ENCODE data around the gene NEU1. TPM values are rescaled to one million over a fixed set of nuclear protein-coding genes. Genes with fewer than 3 reads are reported as not detected.

Gene NEU1
- total RNA-seq, 2 experiments from 2014 or later, result 5.5 to 13.4 TPM

DNA sequence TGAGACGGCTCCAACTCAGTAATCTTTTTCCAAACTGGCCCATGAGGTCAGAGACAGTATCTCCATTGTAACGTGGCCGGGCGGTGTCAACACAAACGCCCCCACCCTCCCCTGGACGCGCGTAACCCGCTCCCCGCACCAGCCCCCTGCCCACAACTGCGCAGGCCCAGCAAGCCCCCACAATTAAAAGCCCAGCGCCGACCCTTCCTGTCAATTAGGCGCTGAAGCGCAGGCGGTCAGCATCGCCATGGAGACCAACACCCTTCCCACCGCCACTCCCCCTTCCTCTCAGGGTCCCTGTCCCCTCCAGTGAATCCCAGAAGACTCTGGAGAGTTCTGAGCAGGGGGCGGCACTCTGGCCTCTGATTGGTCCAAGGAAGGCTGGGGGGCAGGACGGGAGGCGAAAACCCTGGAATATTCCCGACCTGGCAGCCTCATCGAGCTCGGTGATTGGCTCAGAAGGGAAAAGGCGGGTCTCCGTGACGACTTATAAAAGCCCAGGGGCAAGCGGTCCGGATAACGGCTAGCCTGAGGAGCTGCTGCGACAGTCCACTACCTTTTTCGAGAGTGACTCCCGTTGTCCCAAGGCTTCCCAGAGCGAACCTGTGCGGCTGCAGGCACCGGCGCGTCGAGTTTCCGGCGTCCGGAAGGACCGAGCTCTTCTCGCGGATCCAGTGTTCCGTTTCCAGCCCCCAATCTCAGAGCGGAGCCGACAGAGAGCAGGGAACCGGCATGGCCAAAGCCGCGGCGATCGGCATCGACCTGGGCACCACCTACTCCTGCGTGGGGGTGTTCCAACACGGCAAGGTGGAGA is 47.4 kb downstream of the NEU1 start, which contains the start of the genes HSPA1A and HSPA1L:
HSPA1A (plus strand) TSS at position 519 of the 814 bp plus-strand sequence; CDS start at position 733, 214 bp downstream.
HSPA1L (minus strand) TSS at position 259 of the 814 bp plus-strand sequence. CDS start 3,311 bp downstream, outside the sequence.
- Histone ChIP-seq H3K4me1 (ENCODE audit: insufficient read depth, low read length, poor library complexity, severe bottlenecking) (peaks cover 13% of the 10 kb centered on the region), H3K4me2 (ENCODE audit: low read length) (no peak within 1 kb of the TSS), H3K4me3 (ENCODE audit: low read depth, low read length, poor library complexity, severe bottlenecking) (no peak within 1 kb of the TSS), H3K27ac (ENCODE audit: low read depth, low read length, poor library complexity, severe bottlenecking) (no peak within 1 kb of the TSS), H3K36me3 (ENCODE audit: insufficient read depth, low read length) (no peaks in the 10 kb centered on the region), H3K79me2 (ENCODE audit: insufficient read depth, low read depth, low read length) (no peaks in the 10 kb centered on the region), H2AFZ (ENCODE audit: low read length) (no peak within 1 kb of the TSS), H3K9me2 (ENCODE audit: insufficient read depth, low read length) (no peaks in the 10 kb centered on the region), H3K9me3 (ENCODE audit: low read length) (no peaks in the 10 kb centered on the region), H4K20me1 (ENCODE audit: insufficient read depth, low read length) (no peaks in the 10 kb centered on the region)
- DNase-seq (ENCODE audit: low spot score), result no peak
- POLR2A ChIA-PET, result interaction anchor here (0.8 kb wide), 2 partner anchors 9 to 313 kb away, joined by 3 to 4 read pairs; partner anchors contain the start of gene LSM2
- no TSS peak for BruUV-seq (replicated peaks)
- intact Hi-C loops (cut with micrococcal nuclease; ENCODE audit: unreplicated experiment), result loop anchor here (10.0 kb wide), 1 partner anchor 1580 kb away; the partner anchor contains the start of gene KIFC1
- CTCF ChIA-PET (ENCODE audit: unreplicated experiment), result no interaction called here
- TF ChIP-seq CTCF (conservative IDR thresholded peaks at IDR 0.05; ENCODE audit: low read length), result no peak
- no peak for TF ChIP-seq EZH2phosphoT487 (IDR thresholded peaks at IDR 0.05; ENCODE audit: borderline replicate concordance, low read depth, low read length)

DNA sequence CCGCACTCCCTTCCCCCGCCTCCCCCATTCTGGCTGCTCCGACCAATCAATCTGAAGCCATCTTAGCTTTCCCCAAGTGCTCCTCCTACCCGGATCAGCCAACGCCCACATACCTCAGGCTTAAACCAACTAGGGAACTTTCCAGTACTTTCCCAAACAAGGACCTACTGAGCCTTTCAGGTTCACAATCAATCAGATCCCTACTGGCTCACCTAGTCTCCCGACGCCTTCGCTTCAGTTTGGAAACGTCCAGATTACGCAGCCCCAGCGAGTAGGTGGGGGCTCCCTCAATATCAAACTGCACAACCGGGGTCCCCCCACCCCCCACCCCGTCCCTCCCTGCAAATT is 48.0 kb downstream of the NEU1 start:
- Histone ChIP-seq H3K4me1 (ENCODE audit: insufficient read depth, low read length, poor library complexity, severe bottlenecking) (peaks cover 13% of the 10 kb centered on the region), H4K20me1 (ENCODE audit: insufficient read depth, low read length) (no peaks in the 10 kb centered on the region), H3K9me2 (ENCODE audit: insufficient read depth, low read length) (no peaks in the 10 kb centered on the region), H3K79me2 (ENCODE audit: insufficient read depth, low read depth, low read length) (no peaks in the 10 kb centered on the region), H3K27ac (ENCODE audit: low read depth, low read length, poor library complexity, severe bottlenecking) (no peak overlapping the region), H3K4me3 (ENCODE audit: low read depth, low read length, poor library complexity, severe bottlenecking) (no peak overlapping the region), H3K4me2 (ENCODE audit: low read length) (no peak overlapping the region), H3K9me3 (ENCODE audit: low read length) (no peaks in the 10 kb centered on the region), H3K36me3 (ENCODE audit: insufficient read depth, low read length) (no peaks in the 10 kb centered on the region), H2AFZ (ENCODE audit: low read length) (no peak overlapping the region)
- TF ChIP-seq CTCF (conservative IDR thresholded peaks at IDR 0.05; ENCODE audit: low read length) (no peak), EZH2phosphoT487 (IDR thresholded peaks at IDR 0.05; ENCODE audit: borderline replicate concordance, low read depth, low read length) (no peak)
- ChIA-PET CTCF (ENCODE audit: unreplicated experiment) (no interaction called here), POLR2A (interaction anchor here (0.8 kb wide), 2 partner anchors 8 to 314 kb away, joined by 3 to 4 read pairs; partner anchors contain the start of gene LSM2)
- intact Hi-C loops (cut with micrococcal nuclease; ENCODE audit: unreplicated experiment), result loop anchor here (10.0 kb wide), 1 partner anchor 1580 kb away; the partner anchor contains the start of gene KIFC1
- DNase-seq (ENCODE audit: low spot score), result no peak
- BruUV-seq (replicated peaks), result no TSS peak

- H3K36me3 ChIP-seq (ENCODE audit: insufficient read depth, low read length), result no peaks in the 10 kb centered on the region
- CTCF ChIA-PET (ENCODE audit: unreplicated experiment), result no interaction called here
- peaks cover 12% of the 10 kb centered on the region for H3K4me1 ChIP-seq (ENCODE audit: insufficient read depth, low read length, poor library complexity, severe bottlenecking)
- DNase-seq (ENCODE audit: low spot score), result no peak
- H3K4me2 ChIP-seq (ENCODE audit: low read length), result no peak overlapping the region
- no peak overlapping the region for H2AFZ ChIP-seq (ENCODE audit: low read length)
- no peak overlapping the region for H3K4me3 ChIP-seq (ENCODE audit: low read depth, low read length, poor library complexity, severe bottlenecking)
- BruUV-seq (replicated peaks), result no TSS peak
- no peaks in the 10 kb centered on the region for H4K20me1 ChIP-seq (ENCODE audit: insufficient read depth, low read length)
- intact Hi-C loops (cut with micrococcal nuclease; ENCODE audit: unreplicated experiment), result loop anchor here (10.0 kb wide), 1 partner anchor 1581 kb away; the partner anchor contains the start of gene KIFC1
- H3K27ac ChIP-seq (ENCODE audit: low read depth, low read length, poor library complexity, severe bottlenecking), result no peak overlapping the region
- H3K9me3 ChIP-seq (ENCODE audit: low read length), result no peaks in the 10 kb centered on the region
- no peaks in the 10 kb centered on the region for H3K9me2 ChIP-seq (ENCODE audit: insufficient read depth, low read length)
- H3K79me2 ChIP-seq (ENCODE audit: insufficient read depth, low read depth, low read length), result no peaks in the 10 kb centered on the region
- POLR2A ChIA-PET, result interaction anchor here (0.6 kb wide), 1 partner anchor 15 kb away, joined by 3 read pairs; no protein-coding TSS in a partner anchor
- TF ChIP-seq EZH2phosphoT487 (IDR thresholded peaks at IDR 0.05; ENCODE audit: borderline replicate concordance, low read depth, low read length), result no peak
- TF ChIP-seq CTCF (conservative IDR thresholded peaks at IDR 0.05; ENCODE audit: low read length), result no peak
Measured at GRCh38 chr6:31813465-31813849, 49.2 kb downstream of the NEU1 start.

All from OCI-LY7 (cell line).